GM18508 (cell line): Measurements from ENCODE around the gene TRIML1.

ENCODE experiments used
- ATAC-seq: cut with Tn5 transposase; IDR thresholded peaks from one replicate; pipeline ENCODE4 v1.9.1; 2021; ENCODE audit warnings: moderate number of reproducible peaks; ENCODE audit not compliant: insufficient read depth, unreplicated experiment

Gene TRIML1, protein sequence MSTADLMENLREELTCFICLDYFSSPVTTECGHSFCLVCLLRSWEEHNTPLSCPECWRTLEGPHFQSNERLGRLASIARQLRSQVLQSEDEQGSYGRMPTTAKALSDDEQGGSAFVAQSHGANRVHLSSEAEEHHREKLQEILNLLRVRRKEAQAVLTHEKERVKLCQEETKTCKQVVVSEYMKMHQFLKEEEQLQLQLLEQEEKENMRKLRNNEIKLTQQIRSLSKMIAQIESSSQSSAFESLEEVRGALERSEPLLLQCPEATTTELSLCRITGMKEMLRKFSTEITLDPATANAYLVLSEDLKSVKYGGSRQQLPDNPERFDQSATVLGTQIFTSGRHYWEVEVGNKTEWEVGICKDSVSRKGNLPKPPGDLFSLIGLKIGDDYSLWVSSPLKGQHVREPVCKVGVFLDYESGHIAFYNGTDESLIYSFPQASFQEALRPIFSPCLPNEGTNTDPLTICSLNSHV

DNA sequence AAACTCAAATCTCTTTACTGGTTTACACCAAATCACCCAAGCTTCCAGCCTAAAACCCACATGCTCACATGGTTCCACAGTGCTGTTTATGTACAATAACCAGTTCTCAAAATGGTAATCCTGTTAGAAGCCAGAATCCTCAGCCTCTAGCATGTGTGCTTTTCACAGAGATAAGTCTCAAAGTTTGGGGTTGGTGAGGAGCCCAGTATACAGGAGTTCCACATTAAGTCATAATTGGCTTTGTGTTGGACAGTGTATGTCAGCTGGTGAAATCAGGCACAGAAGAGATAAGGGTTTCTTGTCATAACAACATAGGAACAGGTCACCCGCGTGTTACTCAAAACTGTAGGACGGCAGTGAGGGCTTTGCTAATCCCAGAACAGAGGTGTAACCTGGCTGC, at the start of gene TRIML1:
Gene TRIML1 (plus strand): TSS at position 301 of the 400 bp plus-strand sequence. CDS start 118 bp downstream, outside the sequence.
- ATAC-seq, result no peak

DNA sequence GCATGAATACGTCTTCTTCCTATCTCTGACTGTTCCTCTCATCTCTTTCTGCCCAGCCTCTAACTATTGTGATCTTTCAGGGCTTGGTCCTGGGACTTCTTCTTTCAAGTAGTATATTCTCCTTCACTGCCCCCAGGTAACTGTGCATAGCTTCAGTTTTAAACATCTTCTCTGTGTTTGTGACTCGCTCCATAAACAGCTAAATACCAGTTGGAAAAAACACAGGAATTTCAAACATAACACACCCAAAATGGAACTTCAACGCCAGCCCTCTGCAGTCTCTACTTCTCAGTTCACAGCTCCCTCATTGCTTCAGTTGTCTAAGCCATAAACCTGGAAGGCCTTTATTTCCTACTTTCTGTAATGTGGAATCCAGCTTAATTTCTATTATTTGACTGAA, 46.4 kb upstream of the TRIML1 start:
- ATAC-seq, result no peak

DNA sequence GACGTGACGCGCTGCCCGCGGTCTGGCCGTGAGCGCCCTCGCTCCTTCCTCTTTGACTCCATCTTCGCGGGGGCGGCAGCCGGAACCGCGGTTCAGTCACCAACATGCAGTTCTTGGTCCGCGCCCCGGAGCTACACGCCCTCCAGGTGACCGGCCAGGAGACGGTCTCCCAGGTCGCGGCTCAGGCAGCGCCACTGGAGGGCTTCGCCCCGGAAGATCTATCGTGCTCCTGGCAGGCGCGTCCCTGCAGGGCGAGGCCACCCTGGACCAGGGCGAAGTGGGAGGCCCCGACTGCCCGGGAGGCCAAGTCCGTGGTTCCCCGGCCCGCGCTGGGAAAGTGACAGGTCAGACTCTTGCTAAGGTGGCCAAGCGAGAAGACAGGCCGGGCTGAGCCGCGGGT, 32.8 kb upstream of the TRIML1 start:
- no peak for ATAC-seq

DNA sequence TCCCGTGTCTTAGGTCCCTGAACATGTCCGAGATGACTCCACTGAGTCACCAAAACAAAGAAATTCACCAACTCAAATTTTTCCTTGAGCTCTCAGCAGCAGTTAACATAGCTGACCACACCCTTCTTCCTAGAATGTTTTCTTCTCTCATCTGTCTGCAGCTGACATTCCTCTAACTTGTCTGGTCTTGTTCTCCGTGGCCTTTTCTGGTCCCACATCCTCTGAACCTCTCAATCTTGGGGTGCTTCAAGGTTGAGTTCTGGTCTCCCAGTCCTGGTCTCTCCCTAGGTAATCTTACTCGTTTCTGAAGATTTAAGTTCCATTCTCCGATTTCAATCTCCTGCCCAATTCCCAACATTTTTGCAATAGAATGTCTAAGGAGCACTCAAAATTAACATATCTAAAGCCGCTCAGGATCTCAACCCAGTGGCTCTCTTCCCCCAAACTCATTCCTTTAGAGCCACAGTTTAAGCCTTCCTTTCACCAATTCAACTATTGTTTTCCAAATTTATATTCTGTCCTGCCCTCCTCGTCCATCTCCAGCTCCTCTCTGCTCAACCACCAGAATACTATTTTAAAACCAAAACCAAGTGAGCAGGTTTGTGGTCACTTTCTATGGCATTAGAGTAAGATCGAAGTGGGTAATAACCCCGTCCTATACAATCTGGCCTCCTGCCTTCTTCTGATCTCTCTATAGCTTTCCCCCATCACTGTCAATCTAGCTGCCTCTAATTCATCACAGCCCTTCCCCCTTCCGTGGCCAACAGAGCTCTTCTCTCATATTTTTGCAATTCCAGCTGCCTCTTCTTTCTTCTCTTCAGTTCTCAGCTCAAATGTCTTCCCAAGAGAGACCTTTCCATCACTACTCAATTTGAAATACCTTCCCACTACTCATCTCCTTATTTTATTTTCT, 31.1 kb upstream of the TRIML1 start:
- ATAC-seq, result no peak

DNA sequence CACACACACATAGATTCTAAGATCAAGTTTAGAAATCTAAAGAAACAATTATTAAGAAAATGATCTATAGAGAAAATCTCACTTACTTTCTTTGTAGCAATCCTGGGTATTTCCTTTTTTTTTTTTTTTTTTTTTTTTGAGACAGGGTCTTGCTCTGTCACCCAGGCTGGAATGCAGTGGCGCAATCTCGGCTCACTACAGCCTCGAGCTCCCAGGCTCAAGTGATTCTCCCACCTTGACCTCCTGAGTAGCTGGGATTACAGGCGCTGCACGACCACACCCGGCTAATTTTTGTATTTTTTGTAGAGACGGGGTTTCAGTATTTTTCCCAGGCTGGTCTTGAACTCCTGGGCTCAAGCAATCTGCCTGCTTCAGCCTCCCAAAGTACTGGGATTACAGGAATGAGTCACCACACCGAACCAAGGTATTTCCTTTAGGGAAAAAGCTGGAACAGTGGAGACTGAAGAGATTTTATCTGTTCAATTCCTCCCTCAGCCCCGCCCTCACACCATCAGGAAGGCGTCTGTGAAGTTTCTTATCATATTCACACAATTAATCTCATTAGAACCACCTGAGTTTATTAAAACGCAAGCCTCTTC, 30.0 kb upstream of the TRIML1 start, which contains the start of gene TRIML2:
Gene TRIML2 (minus strand): TSS at position 447 of the 599 bp plus-strand sequence. CDS start 4,235 bp downstream, outside the sequence.
- no peak for ATAC-seq

DNA sequence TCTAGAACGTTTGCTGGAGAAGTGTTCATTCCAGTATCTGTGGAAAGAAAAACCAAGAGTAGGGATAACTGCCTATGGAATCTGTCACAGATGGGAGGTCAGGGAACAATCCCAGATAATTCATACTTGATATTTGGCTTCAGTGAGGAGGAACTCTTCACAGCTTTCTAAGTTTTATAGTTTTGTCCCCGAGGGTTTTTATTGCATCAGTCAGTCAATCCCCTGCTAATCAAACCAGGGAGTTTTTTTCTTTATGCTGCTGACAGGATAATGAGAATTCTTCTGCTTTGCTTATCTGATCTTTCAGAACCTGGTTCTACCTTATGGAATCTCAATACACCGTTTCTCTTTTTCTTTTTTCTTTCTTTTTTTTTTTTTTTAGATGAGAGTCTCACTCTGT, 29.2 kb upstream of the TRIML1 start:
- ATAC-seq, result no peak

DNA sequence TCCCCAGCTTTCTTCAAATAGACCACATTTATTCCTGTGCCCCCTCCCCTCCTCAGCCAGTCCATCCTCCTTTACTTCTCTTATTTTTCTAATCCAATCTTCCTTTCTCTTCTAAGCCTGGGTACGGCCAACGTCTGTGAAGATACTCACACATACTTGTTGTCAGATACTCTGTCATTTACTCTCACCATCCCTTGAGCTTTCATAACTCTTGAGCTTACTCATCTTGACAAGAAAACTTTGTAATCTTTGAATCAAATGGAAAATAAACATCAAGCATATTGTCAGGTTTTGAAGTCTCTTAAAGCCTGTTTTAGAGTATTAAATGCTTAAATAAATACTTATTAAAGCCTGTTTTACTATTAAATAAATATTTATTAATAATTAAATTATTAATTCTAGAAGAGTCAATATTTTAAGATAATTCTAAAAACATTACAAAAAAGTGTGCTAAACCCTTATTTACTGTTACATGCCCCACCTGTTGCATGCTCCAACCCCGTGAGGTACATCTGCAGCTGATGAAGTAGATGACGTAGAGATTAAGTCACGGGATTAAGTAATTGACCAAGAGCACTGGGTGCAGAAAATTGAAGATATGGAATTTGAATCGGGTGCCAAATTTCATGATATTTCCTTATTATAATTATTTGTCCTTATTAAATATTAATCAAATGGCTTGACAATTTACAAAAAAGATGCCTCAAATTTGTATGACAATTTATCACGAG, 28.3 kb upstream of the TRIML1 start:
- no peak for ATAC-seq

DNA sequence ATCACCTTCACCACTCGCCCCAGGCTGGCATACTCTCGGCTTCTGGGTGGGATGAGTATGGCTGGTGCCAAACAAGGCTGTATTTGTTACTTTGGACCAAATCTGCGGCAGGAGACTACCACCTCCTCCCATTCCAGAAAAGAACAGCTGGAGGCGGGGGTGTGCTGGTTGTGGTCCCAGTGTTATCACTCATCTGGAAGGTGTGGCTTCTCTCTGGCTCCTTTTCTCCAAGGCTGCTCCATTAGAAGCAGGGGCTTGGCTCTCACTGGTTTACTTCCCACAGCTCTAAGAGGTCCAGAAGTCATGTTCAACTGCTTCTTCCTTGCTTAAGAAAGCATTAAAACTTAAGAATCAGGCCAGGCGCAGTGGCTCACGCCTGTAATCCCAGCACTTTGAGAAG, 27.3 kb upstream of the TRIML1 start:
- ATAC-seq, result no peak

DNA sequence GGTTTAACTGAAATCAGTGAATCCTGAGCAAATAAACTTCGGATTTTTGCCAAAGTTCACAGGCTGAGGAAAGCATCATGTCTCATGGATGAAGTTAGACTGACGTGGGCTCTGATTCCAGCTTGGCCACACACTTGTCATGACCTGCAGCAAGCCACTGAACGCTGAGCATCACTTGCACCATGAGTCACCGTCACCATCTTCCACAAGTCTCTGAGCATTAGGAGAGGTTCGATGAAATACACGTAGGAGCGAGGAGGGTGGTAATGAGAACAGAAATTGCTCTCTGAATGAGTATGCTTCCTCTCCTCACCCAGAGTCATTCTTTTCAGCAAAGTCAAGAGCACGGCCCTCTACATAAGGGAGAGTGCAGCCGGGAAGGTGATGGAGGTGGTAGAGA, 26.1 kb upstream of the TRIML1 start:
- ATAC-seq, result no peak

DNA sequence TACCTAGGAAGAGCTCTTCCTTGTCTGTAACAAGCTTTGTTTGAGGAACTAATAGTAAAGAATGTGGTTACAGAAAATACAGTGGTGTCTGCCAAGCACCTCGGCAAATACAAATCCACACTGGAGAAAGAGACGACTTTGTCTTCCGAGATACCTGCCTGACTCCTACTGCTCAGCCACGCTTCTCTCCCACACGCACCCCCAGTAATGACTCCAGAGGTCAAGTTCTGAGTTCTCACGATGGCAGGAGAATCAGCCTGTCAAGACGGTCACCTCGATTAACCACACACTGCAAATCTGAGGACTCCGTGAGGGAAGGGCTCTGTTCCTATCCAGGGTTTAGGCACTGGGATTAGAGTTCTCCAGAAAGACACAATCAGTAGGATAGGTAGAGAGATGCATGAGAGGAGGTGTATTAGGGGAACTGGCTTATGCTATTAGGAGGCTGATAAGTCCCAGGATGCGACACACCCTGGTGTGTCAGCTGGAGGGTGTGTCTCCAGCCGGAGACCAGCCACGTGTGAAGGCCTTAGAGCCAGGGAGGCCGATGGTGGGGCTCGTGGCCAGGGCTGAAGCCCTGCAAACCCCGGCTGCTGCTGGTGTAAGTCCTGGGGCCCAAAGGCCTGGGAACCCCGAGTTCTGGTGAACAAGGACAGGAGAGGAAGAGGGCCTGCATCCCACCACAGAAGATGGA, 21.5 kb upstream of the TRIML1 start:
- ATAC-seq, result no peak

DNA sequence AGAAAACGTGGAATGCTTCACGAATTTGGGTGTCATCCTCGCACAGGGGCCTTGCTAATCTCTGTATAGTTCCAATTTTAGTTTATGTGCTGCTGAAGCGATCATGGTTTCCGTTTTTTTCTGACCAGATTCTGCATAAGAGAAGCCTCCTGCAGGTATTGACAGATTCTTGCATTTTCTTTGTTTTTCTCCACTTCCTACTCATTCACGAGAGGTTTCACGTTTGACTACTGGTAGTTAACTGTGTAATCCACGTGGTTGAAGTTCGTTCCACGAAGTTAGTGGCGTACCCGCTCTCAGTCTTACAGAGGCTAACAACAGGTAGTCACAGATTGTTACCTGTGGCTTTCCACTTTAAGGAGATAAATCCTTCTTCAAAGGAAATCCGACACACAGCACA, 17.7 kb upstream of the TRIML1 start:
- ATAC-seq, result no peak

DNA sequence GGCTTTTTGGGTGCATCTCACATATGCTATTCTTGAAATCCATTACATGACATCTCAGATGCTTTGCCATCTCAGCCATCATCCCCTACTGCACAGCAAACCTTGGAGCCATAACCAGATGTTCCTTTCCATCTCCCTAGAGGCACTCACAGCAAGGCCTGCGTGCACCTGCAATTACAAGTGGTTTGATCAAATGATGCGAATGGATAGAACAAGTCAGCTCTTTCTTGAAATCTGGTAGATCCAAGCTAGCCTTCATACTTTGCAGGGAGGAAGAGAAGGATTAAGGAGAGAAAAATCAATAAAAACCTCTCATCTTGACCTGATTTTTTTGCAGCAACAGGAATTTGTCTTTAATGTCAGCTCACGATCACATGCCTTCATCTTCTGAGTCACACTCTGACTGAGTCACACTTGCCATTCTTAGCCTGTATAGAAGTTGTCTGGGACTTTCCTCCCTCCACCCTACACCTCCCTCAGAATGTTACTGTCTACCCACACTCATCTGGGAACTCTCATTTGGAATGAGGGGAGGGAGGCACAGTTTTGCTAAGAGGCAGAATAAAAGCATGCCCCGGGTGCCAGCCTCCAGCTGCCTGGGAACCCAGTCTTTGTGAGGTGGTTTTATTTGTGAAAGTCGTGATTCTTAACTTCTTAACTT, 11.9 kb upstream of the TRIML1 start:
- no peak for ATAC-seq

DNA sequence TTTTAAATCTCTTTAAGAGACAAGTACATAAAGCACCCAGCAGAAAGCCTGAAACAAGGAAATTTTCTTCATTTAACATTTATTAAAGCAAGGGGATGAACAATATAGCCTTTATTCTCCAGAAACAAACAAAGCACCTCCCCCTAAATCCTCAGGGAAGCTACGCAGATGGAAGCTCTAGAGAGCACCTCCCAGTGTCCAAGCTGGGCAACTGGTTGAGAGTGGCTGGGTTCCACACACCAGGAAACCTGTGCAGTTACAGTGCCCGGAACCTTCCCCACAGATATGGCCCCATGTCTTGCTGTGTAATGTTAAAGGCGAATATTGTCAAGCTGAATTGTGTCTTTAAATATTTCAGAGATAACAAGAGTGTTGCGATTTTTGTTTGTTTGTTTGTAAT, 8.9 kb upstream of the TRIML1 start:
- ATAC-seq, result no peak

DNA sequence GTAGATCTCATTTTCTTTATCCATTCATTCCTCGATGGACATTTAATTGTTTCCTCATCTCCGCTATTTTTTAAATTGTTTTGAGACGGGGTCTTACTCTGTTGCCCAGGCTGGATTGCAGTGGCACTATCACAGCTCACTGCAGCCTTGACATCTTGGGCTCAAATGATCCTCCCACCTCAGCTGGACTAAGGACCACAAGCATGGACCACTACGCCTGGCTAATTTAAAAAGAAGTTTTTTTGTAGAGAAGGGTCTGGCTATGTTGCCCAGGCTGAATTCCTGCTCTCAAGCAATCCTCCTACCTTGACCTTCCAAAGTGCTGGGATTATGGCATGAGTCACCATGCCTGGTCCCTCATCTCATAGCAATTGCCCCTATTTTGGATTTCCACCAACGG, 7.0 kb upstream of the TRIML1 start:
- no peak for ATAC-seq

DNA sequence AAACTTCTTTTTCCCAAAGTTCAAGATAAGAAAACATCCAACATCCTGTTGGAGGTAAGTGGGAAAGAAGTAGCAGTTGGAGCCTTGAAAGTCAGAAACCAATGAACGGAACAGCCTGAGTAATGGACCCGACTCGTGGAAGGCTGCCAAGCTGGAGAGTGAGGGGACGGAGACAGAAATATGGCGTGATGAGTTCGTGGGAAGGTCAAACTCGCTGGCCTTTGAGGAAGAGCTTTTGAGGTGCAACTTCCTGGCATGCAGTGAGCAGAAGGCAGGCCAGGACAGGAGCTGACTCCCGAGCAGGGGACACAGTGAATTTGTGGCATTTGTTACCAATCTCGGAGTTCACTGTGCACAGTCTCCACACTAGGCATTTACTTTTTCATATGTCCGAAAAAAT, 1.0 kb upstream of the TRIML1 start:
- ATAC-seq, result no peak

DNA sequence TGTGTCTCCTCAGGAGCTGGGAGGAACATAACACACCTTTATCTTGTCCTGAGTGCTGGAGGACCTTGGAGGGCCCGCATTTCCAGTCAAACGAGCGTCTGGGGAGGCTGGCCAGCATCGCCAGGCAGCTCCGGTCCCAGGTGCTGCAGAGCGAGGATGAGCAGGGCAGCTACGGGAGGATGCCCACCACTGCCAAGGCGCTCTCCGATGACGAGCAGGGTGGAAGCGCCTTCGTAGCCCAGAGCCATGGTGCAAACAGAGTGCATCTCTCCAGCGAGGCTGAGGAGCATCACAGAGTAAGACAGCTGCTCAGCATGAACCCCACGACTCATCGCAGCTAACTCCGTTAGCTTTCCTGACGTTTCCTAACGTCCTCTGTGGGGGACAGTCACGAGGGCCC, 430 bp downstream of the TRIML1 start:
- ATAC-seq, result no peak

DNA sequence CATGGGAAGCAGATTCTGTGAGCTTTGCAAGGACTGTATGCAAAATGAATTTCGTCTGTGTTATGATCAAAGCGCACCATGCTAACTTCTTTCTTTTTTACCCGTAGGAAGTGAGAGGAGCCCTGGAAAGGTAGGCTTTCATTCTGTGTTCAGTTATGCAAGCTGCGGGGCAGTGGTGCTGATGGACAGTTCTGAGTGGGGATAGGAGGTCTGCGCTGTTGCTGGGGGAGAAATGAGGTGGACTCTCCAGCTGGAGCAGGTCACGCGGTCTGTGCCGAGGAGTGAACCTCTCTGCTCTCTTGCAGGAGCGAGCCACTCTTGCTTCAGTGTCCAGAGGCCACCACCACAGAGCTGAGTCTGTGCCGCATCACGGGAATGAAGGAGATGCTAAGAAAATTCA, 4.5 kb downstream of the TRIML1 start:
- no peak for ATAC-seq

DNA sequence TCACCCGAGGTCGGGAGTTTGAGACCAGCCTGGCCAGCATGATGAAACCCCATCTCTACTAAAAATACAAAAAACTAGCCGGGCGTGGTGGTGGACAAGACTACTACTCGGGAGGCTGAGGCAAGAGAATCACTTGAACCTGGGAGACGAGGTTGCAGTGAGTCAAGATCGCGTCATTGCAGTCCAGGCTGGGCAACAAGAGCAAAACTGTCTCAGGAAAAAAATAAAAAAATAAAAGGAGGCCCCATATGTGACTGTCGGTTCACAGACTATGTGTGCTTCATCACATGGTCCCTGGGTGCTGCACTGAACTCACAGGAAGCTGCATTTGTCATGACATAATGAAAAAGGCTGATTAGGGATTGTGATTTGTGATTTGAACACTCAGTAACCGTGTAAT, 6.4 kb downstream of the TRIML1 start:
- no peak for ATAC-seq

DNA sequence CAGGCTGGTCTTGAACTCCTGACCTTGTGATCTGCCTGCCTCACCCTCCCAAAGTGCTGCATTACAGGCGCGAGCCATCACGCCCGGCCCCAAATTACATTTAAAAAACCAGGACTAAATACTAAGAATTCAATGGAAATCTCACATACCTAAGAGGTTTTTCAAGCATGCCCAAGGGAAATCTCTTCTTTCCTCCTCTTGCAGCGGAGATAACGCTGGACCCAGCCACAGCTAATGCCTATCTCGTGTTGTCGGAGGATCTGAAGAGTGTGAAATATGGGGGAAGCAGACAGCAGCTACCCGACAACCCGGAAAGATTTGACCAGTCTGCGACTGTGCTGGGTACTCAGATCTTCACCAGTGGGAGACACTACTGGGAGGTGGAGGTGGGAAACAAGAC, 7.4 kb downstream of the TRIML1 start:
- no peak for ATAC-seq
